ENCODE measurements around the gene RUFY1.

The RUFY1 gene

GRCh38 chr5:179558932-179559283 is 8.6 kb downstream of the RUFY1 start:
- Histone ChIP-seq H3K4me3 (ENCODE audit: low read depth, low read length) (no peak overlapping the region), H3K27me3 (ENCODE audit: insufficient read depth, low read depth, severe bottlenecking) (no peaks in the 10 kb centered on the region), H3K9me3 (ENCODE audit: severe bottlenecking) (no peaks in the 10 kb centered on the region), H3K27ac (no peak overlapping the region), H3K36me3 (peaks cover 2% of the 10 kb centered on the region; the same call in 1 of the 2 replicates)
- no peak for TF ChIP-seq CTCF (IDR thresholded peaks at IDR 0.05; ENCODE audit: low read depth, low read length)
- DNase-seq = no peak

- no peak for TF ChIP-seq CTCF (IDR thresholded peaks at IDR 0.05; ENCODE audit: low read depth, low read length)
- Histone ChIP-seq H3K4me3 (ENCODE audit: low read depth, low read length) (no peak overlapping the region), H3K27me3 (ENCODE audit: insufficient read depth, low read depth, severe bottlenecking) (no peaks in the 10 kb centered on the region), H3K27ac (no peak overlapping the region), H3K36me3 (peaks cover 2% of the 10 kb centered on the region; the same call in 1 of the 2 replicates), H3K9me3 (ENCODE audit: severe bottlenecking) (no peaks in the 10 kb centered on the region)
- DNase-seq = no peak
These were observed 9.2 kb downstream of the RUFY1 start for GRCh38 chr5:179559284-179560252.

DNA sequence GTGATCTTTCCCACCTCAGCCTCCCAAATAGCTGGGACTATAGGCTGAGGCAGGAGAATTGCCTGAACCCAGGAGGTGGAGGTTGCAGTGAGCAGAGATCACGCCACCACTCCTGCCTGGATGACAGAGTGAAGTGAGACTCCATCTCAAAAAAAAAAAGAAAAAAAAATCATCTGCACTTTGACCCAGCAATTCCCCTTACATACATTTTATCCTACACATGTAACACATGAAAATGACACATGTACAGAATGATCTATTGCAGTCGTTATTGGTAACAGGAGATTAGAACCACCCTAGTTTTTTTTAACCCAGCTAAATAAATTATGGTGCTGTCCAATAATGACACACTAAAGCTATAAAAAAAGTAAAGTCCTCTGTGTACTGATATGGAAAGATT is 14.2 kb downstream of the RUFY1 start:
- H3K4me3 ChIP-seq (ENCODE audit: low read depth, low read length) = no peak overlapping the region
- H3K27me3 ChIP-seq (ENCODE audit: insufficient read depth, low read depth, severe bottlenecking) = no peaks in the 10 kb centered on the region
- peaks cover 6% of the 10 kb centered on the region for H3K36me3 ChIP-seq
- TF ChIP-seq CTCF (IDR thresholded peaks at IDR 0.05; ENCODE audit: low read depth, low read length) = no peak
- H3K9me3 ChIP-seq (ENCODE audit: severe bottlenecking) = no peaks in the 10 kb centered on the region
- DNase-seq = no peak
- H3K27ac ChIP-seq = no peak overlapping the region

DNA sequence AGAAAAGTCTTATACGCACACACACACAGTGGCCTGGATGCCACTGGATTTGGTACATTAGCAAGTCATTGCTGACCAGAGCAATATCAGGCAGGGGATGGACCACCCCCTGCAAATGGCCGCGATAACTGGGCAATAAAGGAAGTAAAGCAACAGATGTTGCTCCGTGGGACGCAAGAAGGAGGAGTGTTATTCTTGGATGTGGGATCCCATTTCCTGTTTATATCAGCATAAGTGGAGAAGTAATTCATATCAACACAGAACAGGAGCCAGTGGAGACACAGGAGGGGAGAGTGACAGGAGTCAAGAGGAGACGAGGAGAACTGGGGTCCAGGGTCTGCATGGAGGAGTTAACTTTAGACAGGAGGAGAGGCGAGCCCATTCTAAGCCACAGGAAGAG is 18.4 kb downstream of the RUFY1 start:
- Histone ChIP-seq H3K27ac (no peak overlapping the region), H3K9me3 (ENCODE audit: severe bottlenecking) (no peaks in the 10 kb centered on the region), H3K27me3 (ENCODE audit: insufficient read depth, low read depth, severe bottlenecking) (no peaks in the 10 kb centered on the region), H3K4me3 (ENCODE audit: low read depth, low read length) (no peak overlapping the region), H3K36me3 (peaks cover 5% of the 10 kb centered on the region)
- TF ChIP-seq CTCF (IDR thresholded peaks at IDR 0.05; ENCODE audit: low read depth, low read length) = no peak
- no peak for DNase-seq

DNA sequence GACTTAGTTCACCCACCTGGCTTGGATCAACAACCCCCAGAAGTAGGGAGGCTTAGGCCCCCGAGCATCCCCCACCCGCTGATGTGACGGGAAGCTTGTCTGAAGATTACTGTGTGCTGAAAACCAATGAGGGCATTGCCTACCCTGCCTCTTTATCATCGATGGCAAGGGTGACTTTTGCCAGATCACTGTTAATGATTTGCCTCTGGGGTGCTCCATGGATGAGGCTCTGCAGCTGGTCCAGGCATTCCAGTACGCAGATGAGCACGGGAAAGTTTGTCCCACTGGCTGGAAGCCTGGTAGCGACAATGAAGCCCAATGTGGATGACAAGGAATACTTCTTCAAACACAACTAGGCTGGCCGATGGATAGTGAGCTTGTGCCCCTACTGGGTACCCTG is 22.0 kb downstream of the RUFY1 start:
- Histone ChIP-seq H3K9me3 (ENCODE audit: severe bottlenecking) (no peaks in the 10 kb centered on the region), H3K27ac (no peak overlapping the region), H3K36me3 (peaks cover 4% of the 10 kb centered on the region; the same call in 1 of the 2 replicates), H3K27me3 (ENCODE audit: insufficient read depth, low read depth, severe bottlenecking) (no peaks in the 10 kb centered on the region), H3K4me3 (ENCODE audit: low read depth, low read length) (no peak overlapping the region)
- no peak for DNase-seq
- no peak for TF ChIP-seq CTCF (IDR thresholded peaks at IDR 0.05; ENCODE audit: low read depth, low read length)

All from WERI-Rb-1 (cell line).